PC-3 (cell line): ENCODE measurements around the gene MTHFR.

Experiments
- EZH2phosphoT487 ChIP-seq: fragments of 300-600 bp; sonication (generic); IDR thresholded peaks from 2 replicates; pipeline ENCODE4 v1.6.1; 2018; ENCODE audit warnings: mild to moderate bottlenecking, antibody characterized with exemption, low read length, borderline replicate concordance
- TF ChIP-seq, protein P1 (sequence below): fragments of 300-600 bp; sonication (generic); conservative IDR thresholded peaks from 2 replicates; pipeline ENCODE4 v1.5.1; 2017; ENCODE audit warnings: antibody characterized with exemption, low read depth, mild to moderate bottlenecking, low read length

DNA sequence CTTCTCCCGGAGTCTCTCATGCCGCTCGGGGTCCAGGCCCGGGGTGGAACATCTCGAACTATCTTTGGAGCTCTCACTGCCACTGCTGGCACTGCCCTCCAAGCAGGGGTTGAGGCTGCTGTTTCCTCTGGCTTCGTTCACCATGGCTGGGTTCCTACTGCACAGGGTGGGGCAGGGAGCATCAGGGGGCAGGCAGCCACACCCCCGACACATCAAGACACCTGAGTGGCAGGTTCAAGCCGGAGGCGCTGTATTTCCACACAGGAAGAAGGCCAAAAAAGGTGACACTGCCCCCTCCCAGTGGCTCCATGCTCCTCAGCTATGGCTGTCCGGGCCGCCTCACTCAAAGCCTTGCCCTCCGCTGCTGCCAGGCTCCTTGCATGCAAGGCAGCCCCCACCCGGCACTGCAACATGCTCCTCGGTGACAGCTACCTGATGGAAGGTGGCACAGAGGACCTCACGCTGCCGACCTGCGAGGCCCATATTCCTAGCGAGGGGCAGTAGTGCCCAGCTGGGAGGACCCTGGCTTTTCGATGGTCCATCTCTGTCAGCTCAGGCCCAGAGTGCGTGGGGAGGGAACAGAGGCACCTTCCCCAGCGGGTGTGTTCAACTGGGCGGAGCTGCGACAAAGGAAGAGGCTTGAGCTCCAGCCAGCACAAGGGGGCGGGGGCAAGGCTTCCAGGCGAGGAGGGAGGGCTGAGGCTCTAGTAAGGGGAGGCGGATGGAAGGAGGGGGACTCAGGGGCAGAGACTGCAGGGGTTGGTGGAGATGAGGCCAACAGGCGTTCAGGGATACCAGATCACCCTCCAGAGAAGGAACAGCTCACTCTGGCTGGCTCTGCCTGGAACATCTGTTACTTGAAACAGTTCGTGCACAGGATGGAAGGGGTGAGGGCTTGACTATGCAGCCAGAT, 2.5 kb downstream of the MTHFR start:
- TF ChIP-seq, protein P1, sequence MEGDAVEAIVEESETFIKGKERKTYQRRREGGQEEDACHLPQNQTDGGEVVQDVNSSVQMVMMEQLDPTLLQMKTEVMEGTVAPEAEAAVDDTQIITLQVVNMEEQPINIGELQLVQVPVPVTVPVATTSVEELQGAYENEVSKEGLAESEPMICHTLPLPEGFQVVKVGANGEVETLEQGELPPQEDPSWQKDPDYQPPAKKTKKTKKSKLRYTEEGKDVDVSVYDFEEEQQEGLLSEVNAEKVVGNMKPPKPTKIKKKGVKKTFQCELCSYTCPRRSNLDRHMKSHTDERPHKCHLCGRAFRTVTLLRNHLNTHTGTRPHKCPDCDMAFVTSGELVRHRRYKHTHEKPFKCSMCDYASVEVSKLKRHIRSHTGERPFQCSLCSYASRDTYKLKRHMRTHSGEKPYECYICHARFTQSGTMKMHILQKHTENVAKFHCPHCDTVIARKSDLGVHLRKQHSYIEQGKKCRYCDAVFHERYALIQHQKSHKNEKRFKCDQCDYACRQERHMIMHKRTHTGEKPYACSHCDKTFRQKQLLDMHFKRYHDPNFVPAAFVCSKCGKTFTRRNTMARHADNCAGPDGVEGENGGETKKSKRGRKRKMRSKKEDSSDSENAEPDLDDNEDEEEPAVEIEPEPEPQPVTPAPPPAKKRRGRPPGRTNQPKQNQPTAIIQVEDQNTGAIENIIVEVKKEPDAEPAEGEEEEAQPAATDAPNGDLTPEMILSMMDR = no peak
- no peak for TF ChIP-seq EZH2phosphoT487
